NB4 (cell line): Measurements from ENCODE around the gene ZMYND11.
"Not testable (repeated sequence)": the region's sequence is repeated elsewhere in the genome, so short reads cannot be mapped to it uniquely, and the experiment has no call there.

Experiments used
- POLR2A ChIP-seq: IDR thresholded peaks from 2 replicates; pipeline ENCODE4 v1.6.1; 2011; ENCODE audit warnings: mild to moderate bottlenecking; ENCODE audit not compliant: insufficient read length; ENCODE audit errors: extremely low read depth
- TF ChIP-seq, protein P1 (sequence below): IDR thresholded peaks from one replicate; pipeline ENCODE4 v1.5.1; 2012; ENCODE audit warnings: low read depth, low read length

DNA sequence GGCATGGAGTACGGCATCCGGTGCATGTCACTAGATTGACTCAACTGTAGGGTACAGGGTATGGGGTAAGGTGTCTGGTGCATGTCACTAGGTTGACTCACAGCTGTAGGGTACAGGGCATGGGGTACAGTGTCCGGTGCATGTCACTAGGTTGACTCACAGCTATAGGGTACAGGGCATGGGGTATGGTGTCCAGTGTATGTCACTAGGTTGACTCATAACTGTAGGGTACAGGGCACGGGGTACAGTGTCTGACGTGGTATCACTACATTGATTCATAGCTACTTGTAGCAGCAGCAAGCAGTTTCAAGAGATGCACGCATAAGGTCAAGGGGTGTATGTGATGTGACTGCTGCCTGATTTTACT is 129.8 kb downstream of the ZMYND11 start:
- TF ChIP-seq, protein P1, sequence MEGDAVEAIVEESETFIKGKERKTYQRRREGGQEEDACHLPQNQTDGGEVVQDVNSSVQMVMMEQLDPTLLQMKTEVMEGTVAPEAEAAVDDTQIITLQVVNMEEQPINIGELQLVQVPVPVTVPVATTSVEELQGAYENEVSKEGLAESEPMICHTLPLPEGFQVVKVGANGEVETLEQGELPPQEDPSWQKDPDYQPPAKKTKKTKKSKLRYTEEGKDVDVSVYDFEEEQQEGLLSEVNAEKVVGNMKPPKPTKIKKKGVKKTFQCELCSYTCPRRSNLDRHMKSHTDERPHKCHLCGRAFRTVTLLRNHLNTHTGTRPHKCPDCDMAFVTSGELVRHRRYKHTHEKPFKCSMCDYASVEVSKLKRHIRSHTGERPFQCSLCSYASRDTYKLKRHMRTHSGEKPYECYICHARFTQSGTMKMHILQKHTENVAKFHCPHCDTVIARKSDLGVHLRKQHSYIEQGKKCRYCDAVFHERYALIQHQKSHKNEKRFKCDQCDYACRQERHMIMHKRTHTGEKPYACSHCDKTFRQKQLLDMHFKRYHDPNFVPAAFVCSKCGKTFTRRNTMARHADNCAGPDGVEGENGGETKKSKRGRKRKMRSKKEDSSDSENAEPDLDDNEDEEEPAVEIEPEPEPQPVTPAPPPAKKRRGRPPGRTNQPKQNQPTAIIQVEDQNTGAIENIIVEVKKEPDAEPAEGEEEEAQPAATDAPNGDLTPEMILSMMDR = not testable (repeated sequence)
- not testable (repeated sequence) for TF ChIP-seq POLR2A
